ENCODE data around the gene RPL37.
"Not testable (repeated sequence)": the region's sequence is repeated elsewhere in the genome, so short reads cannot be mapped to it uniquely, and the experiment has no call there.

RPL37 gene

GRCh38 chr5:40866844-40867243 lies 31.8 kb upstream of the RPL37 start:
- Histone ChIP-seq H3K27me3 (ENCODE audit: low read length) (no peaks in the 10 kb centered on the region), H3K4me3 (ENCODE audit: insufficient read depth, low read length, poor library complexity, severe bottlenecking) (no peak overlapping the region), H3K79me2 (ENCODE audit: insufficient read depth, low read length) (no peaks in the 10 kb centered on the region), H3K4me2 (ENCODE audit: low read depth, low read length, poor library complexity, severe bottlenecking) (no peak overlapping the region), H3F3A (ENCODE audit: insufficient read depth) (no peaks in the 10 kb centered on the region), H3K9me3 (ENCODE audit: insufficient read depth, low read length) (no peaks in the 10 kb centered on the region), H3K36me3 (ENCODE audit: low read length) (no peaks in the 10 kb centered on the region), H3K9me2 (replicated peaks; ENCODE audit: insufficient read depth, low read length) (no peaks in the 10 kb centered on the region), H4K20me1 (ENCODE audit: low read depth, low read length) (no peaks in the 10 kb centered on the region), H2AFZ (ENCODE audit: low read depth, low read length, severe bottlenecking) (no peak overlapping the region), H3K27ac (ENCODE audit: low read depth, low read length) (no peak overlapping the region), H3K9ac (ENCODE audit: low read length) (no peak overlapping the region)
- TF ChIP-seq CTCF (IDR thresholded peaks at IDR 0.05; ENCODE audit: insufficient read depth, low read length, poor library complexity, severe bottlenecking) (no peak), EZH2phosphoT487 (conservative IDR thresholded peaks at IDR 0.05; ENCODE audit: low read length) (no peak)

- H3K27me3 ChIP-seq (ENCODE audit: low read length); H4K20me1 ChIP-seq (ENCODE audit: low read depth, low read length); H2AFZ ChIP-seq (ENCODE audit: low read depth, low read length, severe bottlenecking); H3F3A ChIP-seq (ENCODE audit: insufficient read depth); H3K9ac ChIP-seq (ENCODE audit: low read length); H3K9me2 ChIP-seq (replicated peaks; ENCODE audit: insufficient read depth, low read length); H3K9me3 ChIP-seq (ENCODE audit: insufficient read depth, low read length); H3K4me3 ChIP-seq (ENCODE audit: insufficient read depth, low read length, poor library complexity, severe bottlenecking); H3K27ac ChIP-seq (ENCODE audit: low read depth, low read length); H3K4me2 ChIP-seq (ENCODE audit: low read depth, low read length, poor library complexity, severe bottlenecking); H3K79me2 ChIP-seq (ENCODE audit: insufficient read depth, low read length); H3K36me3 ChIP-seq (ENCODE audit: low read length): not testable (repeated sequence)
Measured at GRCh38 chr5:40865004-40865403, 30.0 kb upstream of the RPL37 start.

GRCh38 chr5:40860711-40861110 lies 25.7 kb upstream of the RPL37 start:
- no peak overlapping the region for H3K4me3 ChIP-seq (ENCODE audit: insufficient read depth, low read length, poor library complexity, severe bottlenecking)
- H3K79me2 ChIP-seq (ENCODE audit: insufficient read depth, low read length), result no peaks in the 10 kb centered on the region
- no peak overlapping the region for H2AFZ ChIP-seq (ENCODE audit: low read depth, low read length, severe bottlenecking)
- H3K27ac ChIP-seq (ENCODE audit: low read depth, low read length), result no peak overlapping the region
- H3K9me2 ChIP-seq (replicated peaks; ENCODE audit: insufficient read depth, low read length), result no peaks in the 10 kb centered on the region
- no peaks in the 10 kb centered on the region for H3K36me3 ChIP-seq (ENCODE audit: low read length)
- TF ChIP-seq CTCF (IDR thresholded peaks at IDR 0.05; ENCODE audit: insufficient read depth, low read length, poor library complexity, severe bottlenecking), result no peak
- no peak for TF ChIP-seq EZH2phosphoT487 (conservative IDR thresholded peaks at IDR 0.05; ENCODE audit: low read length)
- no peak overlapping the region for H3K4me2 ChIP-seq (ENCODE audit: low read depth, low read length, poor library complexity, severe bottlenecking)
- H3F3A ChIP-seq (ENCODE audit: insufficient read depth), result no peaks in the 10 kb centered on the region
- no peaks in the 10 kb centered on the region for H3K9me3 ChIP-seq (ENCODE audit: insufficient read depth, low read length)
- no peaks in the 10 kb centered on the region for H3K27me3 ChIP-seq (ENCODE audit: low read length)
- no peak overlapping the region for H3K9ac ChIP-seq (ENCODE audit: low read length)
- no peaks in the 10 kb centered on the region for H4K20me1 ChIP-seq (ENCODE audit: low read depth, low read length)

GRCh38 chr5:40853632-40854192 lies 18.7 kb upstream of the RPL37 start:
- Histone ChIP-seq H2AFZ (ENCODE audit: low read depth, low read length, severe bottlenecking) (no peak overlapping the region), H3K9me3 (ENCODE audit: insufficient read depth, low read length) (no peaks in the 10 kb centered on the region), H3K27ac (ENCODE audit: low read depth, low read length) (no peak overlapping the region), H3K36me3 (ENCODE audit: low read length) (no peaks in the 10 kb centered on the region), H3K4me3 (ENCODE audit: insufficient read depth, low read length, poor library complexity, severe bottlenecking) (no peak overlapping the region), H3K4me2 (ENCODE audit: low read depth, low read length, poor library complexity, severe bottlenecking) (no peak overlapping the region), H3F3A (ENCODE audit: insufficient read depth) (no peaks in the 10 kb centered on the region), H3K9ac (ENCODE audit: low read length) (no peak overlapping the region), H3K27me3 (ENCODE audit: low read length) (no peaks in the 10 kb centered on the region), H4K20me1 (ENCODE audit: low read depth, low read length) (no peaks in the 10 kb centered on the region), H3K79me2 (ENCODE audit: insufficient read depth, low read length) (no peaks in the 10 kb centered on the region), H3K9me2 (replicated peaks; ENCODE audit: insufficient read depth, low read length) (no peaks in the 10 kb centered on the region)
- TF ChIP-seq EZH2phosphoT487 (conservative IDR thresholded peaks at IDR 0.05; ENCODE audit: low read length), result no peak

Data from SU-DHL-6 (cell line).